CD14-positive monocyte (primary cell): ENCODE data around the gene KSR2. TPM values are rescaled to one million over a fixed set of nuclear protein-coding genes. Genes with fewer than 3 reads are reported as not detected.

ENCODE experiments used
- DNase-seq, 3 donors: peaks; one replicate each; pipeline ENCODE4 v3.0.0-alpha.2; 2011 to 2022
- H2AFZ ChIP-seq: 2 replicates; pipeline ENCODE4 v1.6.0; 2012; ENCODE audit warnings: mild to moderate bottlenecking, low read depth, low read length, inconsistent platforms; ENCODE audit not compliant: insufficient read depth, poor library complexity, severe bottlenecking
- H3K27ac ChIP-seq, 2 donors: 1 replicate in 1 of 2; 2 replicates in 1 of 2; pipeline ENCODE4 v1.5.1; 2012 to 2013; ENCODE audit warnings: low read length in 2 of 2, control low read depth in 1 of 2, inconsistent platforms in 1 of 2, low read depth in 1 of 2, mild to moderate bottlenecking in 1 of 2
- H3K27me3 ChIP-seq, 2 donors: one replicate each; pipeline versions ENCODE4 v1.6.0 to v1.6.1; 2011 to 2013; ENCODE audit warnings: low read length in 2 of 2; ENCODE audit not compliant: control insufficient read depth in 2 of 2, insufficient read depth in 2 of 2
- H3K36me3 ChIP-seq, 2 donors: replicated peaks in 1 of 2; 1 replicate in 1 of 2; 2 replicates in 1 of 2; pipeline versions ENCODE4 v1.5.1 to v1.6.1; 2012 to 2013; ENCODE audit warnings: low read length in 2 of 2, control low read depth in 1 of 2, inconsistent platforms in 1 of 2, mild to moderate bottlenecking in 1 of 2; ENCODE audit not compliant: insufficient read depth in 2 of 2, control insufficient read depth in 1 of 2
- H3K4me1 ChIP-seq, 2 donors: 1 replicate in 1 of 2; 2 replicates in 1 of 2; pipeline versions ENCODE4 v1.5.1 to v1.6.1; 2012 to 2013; ENCODE audit warnings: low read length in 2 of 2, control low read depth in 1 of 2, inconsistent platforms in 1 of 2, mild to moderate bottlenecking in 1 of 2, moderate library complexity in 1 of 2; ENCODE audit not compliant: insufficient read depth in 2 of 2, control insufficient read depth in 1 of 2
- H3K4me2 ChIP-seq: replicated peaks from 2 replicates; pipeline ENCODE3; 2012; ENCODE audit warnings: low read length, moderate library complexity, mild to moderate bottlenecking; ENCODE audit not compliant: poor library complexity, severe bottlenecking; ENCODE audit errors: extremely low read depth
- H3K4me3 ChIP-seq, 3 experiments: fragments of 200-600 bp in 1 of 3; sonication (generic) in 1 of 3; replicated peaks in 1 of 3; 1 replicate in 2 of 3; 2 replicates in 1 of 3; pipeline ENCODE4 v1.5.1; 2011 to 2013; ENCODE audit warnings: low read length in 3 of 3, mild to moderate bottlenecking in 3 of 3, control low read depth in 2 of 3, low read depth in 2 of 3, inconsistent platforms in 1 of 3, moderate library complexity in 1 of 3
- H3K79me2 ChIP-seq: 2 replicates; pipeline ENCODE4 v1.6.0; 2012; ENCODE audit warnings: mild to moderate bottlenecking, control low read depth, inconsistent platforms, low read length, moderate library complexity; ENCODE audit not compliant: insufficient read depth
- H3K9ac ChIP-seq: 2 replicates; pipeline ENCODE4 v1.6.0; 2017; ENCODE audit warnings: low read length, mild to moderate bottlenecking; ENCODE audit not compliant: insufficient read depth, poor library complexity, severe bottlenecking
- H3K9me3 ChIP-seq, 2 donors: replicated peaks in 1 of 2; 1 replicate in 1 of 2; 2 replicates in 1 of 2; pipeline versions ENCODE4 v1.5.1 to v1.6.1; 2012 to 2013; ENCODE audit warnings: low read length in 2 of 2, control low read depth in 1 of 2; ENCODE audit not compliant: control insufficient read depth in 1 of 2, insufficient read depth in 1 of 2
- H4K20me1 ChIP-seq: 2 replicates; pipeline ENCODE4 v1.6.0; 2012; ENCODE audit warnings: mild to moderate bottlenecking, low read length, control low read depth, moderate library complexity; ENCODE audit not compliant: insufficient read depth
- H3K27ac Mint-ChIP-seq, 7 donors: one replicate each; pipeline ENCODE4 v1.8.0; 2020; ENCODE audit warnings: mild to moderate bottlenecking in 7 of 7, mixed read lengths in 7 of 7, moderate library complexity in 6 of 7, inconsistent platforms in 2 of 7
- H3K27me3 Mint-ChIP-seq, 3 donors: one replicate each; pipeline ENCODE4 v1.8.0; 2021 to 2022; ENCODE audit warnings: low read depth in 3 of 3, mild to moderate bottlenecking in 3 of 3, mixed read lengths in 3 of 3, moderate library complexity in 3 of 3, inconsistent platforms in 1 of 3
- H3K36me3 Mint-ChIP-seq, 2 donors: one replicate each; pipeline ENCODE4 v1.8.0; 2020; ENCODE audit warnings: mixed read lengths in 2 of 2, inconsistent platforms in 1 of 2, mild to moderate bottlenecking in 1 of 2
- H3K4me1 Mint-ChIP-seq: one replicate; pipeline ENCODE4 v1.8.0; 2020; ENCODE audit warnings: mild to moderate bottlenecking, mixed read lengths
- H3K4me3 Mint-ChIP-seq, 2 donors: one replicate each; pipeline ENCODE4 v1.8.0; 2020; ENCODE audit warnings: mild to moderate bottlenecking in 2 of 2, mixed read lengths in 2 of 2, moderate library complexity in 1 of 2
- H3K9me3 Mint-ChIP-seq, 7 donors: one replicate each; pipeline ENCODE4 v1.8.0; 2020 to 2022; ENCODE audit warnings: mixed read lengths in 7 of 7, mild to moderate bottlenecking in 6 of 7, moderate library complexity in 6 of 7, inconsistent platforms in 2 of 7
- whole genome bisulfite sequencing: methylation state at CpG from one replicate; pipeline ENCODE4 v1.1.5; 2013; ENCODE audit warnings: missing lambda C conversion rate; ENCODE audit not compliant: insufficient coverage; 5-methylcytosine and 5-hydroxymethylcytosine counted together
- intact Hi-C, 2 donors: fragments of 100-400 bp; cut with micrococcal nuclease; formaldehyde crosslinking; loops; one replicate each; pipeline versions ENCODE4 v1.15.0 to v1.15.1; 2023
- polyA plus RNA-seq, 3 donors: library from polyadenylated mRNA; depleted of rRNA in 1 of 3; unstranded in 2 of 3; stranded (reverse) in 1 of 3; fragments of 300-500 nt in 2 of 3; fragments of >200 nt in 1 of 3; fragmentation: Illumina TruSeq in 2 of 3; gene quantifications; 1 replicate in 2 of 3; 2 replicates in 1 of 3; pipeline ENCODE4 v1.2.3, GENCODE V29; 2012 to 2021
- TF ChIP-seq, protein P1 (sequence below): fragments of 200-600 bp; IDR thresholded peaks from one replicate; pipeline ENCODE4 v1.8.0; 2022; ENCODE audit warnings: antibody characterized with exemption, mild to moderate bottlenecking

Gene KSR2
- polyA plus RNA-seq, 3 donors, result not detected

DNA sequence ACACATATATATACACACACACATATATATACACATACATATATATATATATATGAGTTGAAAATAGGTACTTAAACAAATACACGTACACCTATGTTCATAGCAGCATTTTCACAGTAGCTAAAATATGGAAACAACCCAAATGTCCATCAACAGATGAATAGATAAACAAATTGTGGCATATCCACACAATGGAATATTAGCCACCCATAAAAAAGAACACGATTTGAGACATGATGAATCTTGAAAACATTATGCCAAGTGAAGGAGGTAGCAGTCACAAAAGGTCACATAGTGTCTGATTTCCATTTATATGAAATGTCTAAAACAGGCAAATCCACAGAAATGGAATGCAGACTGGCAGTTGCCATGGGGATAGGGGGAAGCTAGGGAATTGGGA, 276.3 kb downstream of the KSR2 start:
- H3K4me1 Mint-ChIP-seq, result no peaks in the 10 kb centered on the region
- no peak overlapping the region for H3K27ac ChIP-seq
- H3K27ac Mint-ChIP-seq, result no peak overlapping the region
- H3K4me3 Mint-ChIP-seq, result no peak overlapping the region
- intact Hi-C loops, result no loop called here
- H3K79me2 ChIP-seq, result no peaks in the 10 kb centered on the region
- WGBS, result no CpG with 5 or more reads among the region's 2 CpGs
- TF ChIP-seq, protein P1, sequence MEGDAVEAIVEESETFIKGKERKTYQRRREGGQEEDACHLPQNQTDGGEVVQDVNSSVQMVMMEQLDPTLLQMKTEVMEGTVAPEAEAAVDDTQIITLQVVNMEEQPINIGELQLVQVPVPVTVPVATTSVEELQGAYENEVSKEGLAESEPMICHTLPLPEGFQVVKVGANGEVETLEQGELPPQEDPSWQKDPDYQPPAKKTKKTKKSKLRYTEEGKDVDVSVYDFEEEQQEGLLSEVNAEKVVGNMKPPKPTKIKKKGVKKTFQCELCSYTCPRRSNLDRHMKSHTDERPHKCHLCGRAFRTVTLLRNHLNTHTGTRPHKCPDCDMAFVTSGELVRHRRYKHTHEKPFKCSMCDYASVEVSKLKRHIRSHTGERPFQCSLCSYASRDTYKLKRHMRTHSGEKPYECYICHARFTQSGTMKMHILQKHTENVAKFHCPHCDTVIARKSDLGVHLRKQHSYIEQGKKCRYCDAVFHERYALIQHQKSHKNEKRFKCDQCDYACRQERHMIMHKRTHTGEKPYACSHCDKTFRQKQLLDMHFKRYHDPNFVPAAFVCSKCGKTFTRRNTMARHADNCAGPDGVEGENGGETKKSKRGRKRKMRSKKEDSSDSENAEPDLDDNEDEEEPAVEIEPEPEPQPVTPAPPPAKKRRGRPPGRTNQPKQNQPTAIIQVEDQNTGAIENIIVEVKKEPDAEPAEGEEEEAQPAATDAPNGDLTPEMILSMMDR, result no peak
- peaks cover 0 to 1% (median 1%) of the 10 kb centered on the region in 3 donors for H3K27me3 Mint-ChIP-seq
- H2AFZ ChIP-seq, result no peak overlapping the region
- H3K4me2 ChIP-seq, result no peak overlapping the region
- no peak overlapping the region for H3K9ac ChIP-seq
- no peaks in the 10 kb centered on the region for H3K36me3 ChIP-seq
- H3K4me3 ChIP-seq, result no peak overlapping the region
- no peaks in the 10 kb centered on the region for H3K9me3 ChIP-seq
- H3K4me1 ChIP-seq, result no peaks in the 10 kb centered on the region
- H3K27me3 ChIP-seq, result no peaks in the 10 kb centered on the region
- no peaks in the 10 kb centered on the region for H3K36me3 Mint-ChIP-seq
- no peaks in the 10 kb centered on the region for H4K20me1 ChIP-seq
- H3K9me3 Mint-ChIP-seq, result peaks cover 1 to 14% (median 2%) of the 10 kb centered on the region in 7 donors
- DNase-seq, result no peak

DNA sequence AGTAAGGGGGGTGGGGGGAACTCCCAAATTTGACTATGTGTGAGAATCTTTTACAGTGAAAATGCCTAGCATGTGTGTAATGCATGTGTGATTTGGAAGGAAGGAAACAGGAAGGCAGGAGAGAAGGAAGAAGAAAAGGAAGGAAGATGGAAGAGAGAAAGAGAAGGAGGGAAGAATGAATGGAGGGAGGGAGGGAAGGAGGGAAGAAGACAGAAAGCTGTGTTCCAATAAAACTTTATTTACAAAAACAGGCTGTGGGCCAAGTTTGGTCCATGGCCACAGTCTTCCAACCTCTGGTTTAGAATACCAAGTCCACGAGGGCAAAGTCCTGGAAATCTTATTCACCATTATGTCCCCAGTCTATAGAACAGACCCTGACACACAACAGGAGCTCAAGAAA, 278.9 kb downstream of the KSR2 start:
- Mint-ChIP-seq H3K4me3 (no peak overlapping the region), H3K36me3 (no peaks in the 10 kb centered on the region), H3K4me1 (peaks cover 2% of the 10 kb centered on the region), H3K27ac (no peak overlapping the region), H3K27me3 (peaks cover 3 to 4% (median 3%) of the 10 kb centered on the region in 3 donors), H3K9me3 (peaks cover 1 to 14% (median 4%) of the 10 kb centered on the region in 7 donors)
- Histone ChIP-seq H3K36me3 (no peaks in the 10 kb centered on the region), H3K79me2 (no peaks in the 10 kb centered on the region), H3K4me3 (no peak overlapping the region), H2AFZ (no peak overlapping the region), H4K20me1 (no peaks in the 10 kb centered on the region), H3K27ac (no peak overlapping the region), H3K4me1 (no peaks in the 10 kb centered on the region), H3K9me3 (no peaks in the 10 kb centered on the region), H3K27me3 (no peaks in the 10 kb centered on the region), H3K4me2 (no peak overlapping the region), H3K9ac (no peak overlapping the region)
- intact Hi-C loops, result no loop called here
- DNase-seq, result no peak
- no CpG with 5 or more reads among the region's 1 CpG for WGBS
- TF ChIP-seq, protein P1, result no peak
